Inferior parietal cortex (tissue), 1 donor: ENCODE results near the gene IMPA2.
"Not testable (repeated sequence)": the region's sequence is repeated elsewhere in the genome, so short reads cannot be mapped to it uniquely, and the experiment has no call there.

ENCODE experiments used
- DNase-seq: peaks from one replicate; pipeline ENCODE4 v3.0.0-alpha.2; 2016; ENCODE audit errors: extremely low spot score

Gene IMPA2

GRCh38 chr18:12071066-12071465 is 89.8 kb downstream of the IMPA2 start:
- not testable (repeated sequence) for DNase-seq

- DNase-seq: no peak
These were observed 91.7 kb downstream of the IMPA2 start for GRCh38 chr18:12072996-12073395.

GRCh38 chr18:12074736-12075135 is 93.4 kb downstream of the IMPA2 start:
- DNase-seq: no peak

- no peak for DNase-seq
These were observed 95.3 kb downstream of the IMPA2 start for GRCh38 chr18:12076424-12077140.

GRCh38 chr18:12077994-12078393 is 96.7 kb downstream of the IMPA2 start:
- DNase-seq: not testable (repeated sequence)

- no peak for DNase-seq
These were observed 98.4 kb downstream of the IMPA2 start for GRCh38 chr18:12079491-12080237.
